Measurements from ENCODE around the gene L3HYPDH. TPM values are rescaled to one million over a fixed set of nuclear protein-coding genes. Genes with fewer than 3 reads are reported as not detected.

Gene L3HYPDH
- total and polyA plus RNA-seq, 2 donors (not counting 3 experiments of a cell fraction or from before 2014, with no cell fraction given): 26.2 to 30.2 TPM

DNA sequence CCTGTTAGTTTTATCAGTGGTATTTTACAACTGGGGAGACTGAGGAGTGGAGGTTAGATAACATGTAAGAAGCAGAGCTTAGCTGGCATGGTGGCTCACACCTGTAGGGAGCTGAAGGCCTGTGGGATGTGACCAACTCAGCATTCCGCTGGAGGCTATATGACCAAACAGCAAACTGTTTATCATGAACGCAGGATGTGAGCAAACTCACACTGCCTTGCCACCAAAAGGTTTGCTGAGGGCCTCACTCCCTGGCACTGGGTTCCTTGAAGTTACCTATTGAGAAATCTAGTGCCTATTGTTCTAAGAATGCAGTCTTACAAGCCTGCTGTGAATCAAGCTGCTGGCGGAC, 23.5 kb upstream of the L3HYPDH start:
- Histone ChIP-seq H4K20me1 (replicated peaks; ENCODE audit: control insufficient read depth, extremely low read depth, insufficient read depth, low read length) (no peaks in the 10 kb centered on the region), H3K27ac (ENCODE audit: insufficient read depth, low read depth, low read length) (no peak overlapping the region), H3K9me1 (replicated peaks; ENCODE audit: control insufficient read depth, extremely low read depth, insufficient read depth, low read length) (no peaks in the 10 kb centered on the region), H3K36me3 (ENCODE audit: control insufficient read depth in 2 of 2, extremely low read depth in 1 of 2, insufficient read depth in 2 of 2, low read length in 2 of 2) (peaks cover 0 to 2% of the 10 kb centered on the region in 2 experiments), H3K27me3 (ENCODE audit: control insufficient read depth in 2 of 2, insufficient read depth in 2 of 2, low read length in 2 of 2) (peaks cover 0 to 7% of the 10 kb centered on the region in 2 experiments), H3K9me3 (replicated peaks; ENCODE audit: control insufficient read depth, insufficient read depth, low read length) (no peaks in the 10 kb centered on the region), H2AFZ (ENCODE audit: low read depth, low read length) (no peak overlapping the region), H3K4me1 (ENCODE audit: control insufficient read depth, extremely low read depth, insufficient read depth, low read length) (no peaks in the 10 kb centered on the region), H3K9ac (replicated peaks; ENCODE audit: extremely low read depth, insufficient read depth, low read length) (no peak overlapping the region), H3K79me2 (ENCODE audit: control insufficient read depth, insufficient read depth, low read length) (no peaks in the 10 kb centered on the region), H3K4me2 (ENCODE audit: insufficient read depth, low read length) (no peak overlapping the region), H3K4me3 (replicated peaks in 1 of 3; ENCODE audit: insufficient read depth in 1 of 3, low read depth in 1 of 3, low read length in 3 of 3) (no peak overlapping the region)
- no TSS peak for BruUV-seq (replicated peaks)
- DNase-seq (ENCODE audit: low read depth, low spot score): no peak
- POLR2A ChIA-PET: no interaction called here
- intact Hi-C loops (cut with micrococcal nuclease) (loop anchor here (1.0 to 10.0 kb wide), 3 partner anchors 69 to 657 kb away; partner anchors contain the start of genes CCDC175 and DHRS7), dilution Hi-C loops (cut with MboI; ENCODE audit: extremely low pct_ligation_motif_present, low sequenced_read_pairs) (no loop called here)
- TF ChIP-seq POLR2AphosphoS5 (IDR thresholded peaks at IDR 0.05; ENCODE audit: insufficient read depth, low read depth, low read length) (no peak), MYC (IDR thresholded peaks at IDR 0.05; ENCODE audit: low read depth, low read length) (no peak), POLR2A (IDR thresholded peaks at IDR 0.05; ENCODE audit: low read depth, low read length) (no peak), JUN (IDR thresholded peaks at IDR 0.05; ENCODE audit: borderline replicate concordance, insufficient read depth, insufficient read length, low read depth) (no peak), GATA2 (IDR thresholded peaks at IDR 0.05; ENCODE audit: insufficient read depth, insufficient read length, low read depth, low read length) (no peak), EZH2 (IDR thresholded peaks at IDR 0.05; ENCODE audit: borderline replicate concordance, low read depth, low read length, severe bottlenecking) (no peak), FOS (IDR thresholded peaks at IDR 0.05; ENCODE audit: borderline replicate concordance, insufficient read depth, low read length) (no peak)
- TF ChIP-seq, protein P1, sequence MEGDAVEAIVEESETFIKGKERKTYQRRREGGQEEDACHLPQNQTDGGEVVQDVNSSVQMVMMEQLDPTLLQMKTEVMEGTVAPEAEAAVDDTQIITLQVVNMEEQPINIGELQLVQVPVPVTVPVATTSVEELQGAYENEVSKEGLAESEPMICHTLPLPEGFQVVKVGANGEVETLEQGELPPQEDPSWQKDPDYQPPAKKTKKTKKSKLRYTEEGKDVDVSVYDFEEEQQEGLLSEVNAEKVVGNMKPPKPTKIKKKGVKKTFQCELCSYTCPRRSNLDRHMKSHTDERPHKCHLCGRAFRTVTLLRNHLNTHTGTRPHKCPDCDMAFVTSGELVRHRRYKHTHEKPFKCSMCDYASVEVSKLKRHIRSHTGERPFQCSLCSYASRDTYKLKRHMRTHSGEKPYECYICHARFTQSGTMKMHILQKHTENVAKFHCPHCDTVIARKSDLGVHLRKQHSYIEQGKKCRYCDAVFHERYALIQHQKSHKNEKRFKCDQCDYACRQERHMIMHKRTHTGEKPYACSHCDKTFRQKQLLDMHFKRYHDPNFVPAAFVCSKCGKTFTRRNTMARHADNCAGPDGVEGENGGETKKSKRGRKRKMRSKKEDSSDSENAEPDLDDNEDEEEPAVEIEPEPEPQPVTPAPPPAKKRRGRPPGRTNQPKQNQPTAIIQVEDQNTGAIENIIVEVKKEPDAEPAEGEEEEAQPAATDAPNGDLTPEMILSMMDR (IDR thresholded peaks at IDR 0.05; ENCODE audit: extremely low read depth in 1 of 2, insufficient read depth in 1 of 2, low read depth in 1 of 2, low read length in 2 of 2): no peak
- TF ChIP-seq, protein P2, sequence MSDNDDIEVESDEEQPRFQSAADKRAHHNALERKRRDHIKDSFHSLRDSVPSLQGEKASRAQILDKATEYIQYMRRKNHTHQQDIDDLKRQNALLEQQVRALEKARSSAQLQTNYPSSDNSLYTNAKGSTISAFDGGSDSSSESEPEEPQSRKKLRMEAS (IDR thresholded peaks at IDR 0.05; ENCODE audit: insufficient read depth, insufficient read length): no peak
- no peak for FAIRE-seq
- CTCF ChIA-PET: interaction anchor here (1.1 to 2.4 kb wide), 20 partner anchors 11 to 676 kb away, joined by 3 to 45 read pairs (median 6); partner anchors contain the start of genes CCDC175, JKAMP and L3HYPDH

Data from endothelial cell of umbilical vein (primary cell).